Activated naive CD8-positive, alpha-beta T cell treated with anti-CD3 and anti-CD28 coated beads, Interleukin-2, amount 50 U/mL, for 24 hours (primary cell): Measurements from ENCODE around the gene AGPAT2.

Experiments used
- ATAC-seq: fragments of 150-1000 bp; cut with Tn5 transposase; one replicate; pipeline ENCODE4 v1.10.0; 2021
- DNase-seq: peaks from one replicate; pipeline ENCODE4 v3.0.0; 2021
- H3K27ac Mint-ChIP-seq: one replicate; pipeline ENCODE4 v1.8.0; 2021; ENCODE audit warnings: mild to moderate bottlenecking, mixed read lengths
- H3K27me3 Mint-ChIP-seq: one replicate; pipeline ENCODE4 v1.8.0; 2021; ENCODE audit warnings: mixed read lengths
- H3K36me3 Mint-ChIP-seq: one replicate; pipeline ENCODE4 v1.8.0; 2021; ENCODE audit warnings: low read depth, mixed read lengths
- H3K4me1 Mint-ChIP-seq: one replicate; pipeline ENCODE4 v1.8.0; 2021; ENCODE audit warnings: mixed read lengths
- H3K4me3 Mint-ChIP-seq: one replicate; pipeline ENCODE4 v1.8.0; 2021; ENCODE audit warnings: mild to moderate bottlenecking, moderate library complexity, mixed read lengths
- H3K9me3 Mint-ChIP-seq: one replicate; pipeline ENCODE4 v1.8.0; 2021; ENCODE audit warnings: mixed read lengths

Gene AGPAT2

GRCh38 chr9:136686794-136687711 is at the start of gene AGPAT2:
AGPAT2 (minus strand) TSS chr9:136687457; CDS start chr9:136687357, 100 bp downstream.
- H3K27ac Mint-ChIP-seq: no peak within 1 kb of the TSS
- DNase-seq (peak; percentile 77), ATAC-seq (peak; percentile 86)
- no peaks in the 10 kb centered on the region for H3K36me3 Mint-ChIP-seq
- H3K9me3 Mint-ChIP-seq: no peaks in the 10 kb centered on the region
- H3K27me3 Mint-ChIP-seq: peaks cover 2% of the 10 kb centered on the region
- H3K4me1 Mint-ChIP-seq: peaks cover 4% of the 10 kb centered on the region
- peak within 1 kb of the TSS; percentile 70 for H3K4me3 Mint-ChIP-seq

- Mint-ChIP-seq H3K27ac (no peak overlapping the region), H3K9me3 (no peaks in the 10 kb centered on the region), H3K36me3 (peaks cover 1% of the 10 kb centered on the region), H3K4me1 (peaks cover 25% of the 10 kb centered on the region), H3K4me3 (no peak overlapping the region), H3K27me3 (no peaks in the 10 kb centered on the region)
- ATAC-seq (no peak), DNase-seq (no peak)
Measured at GRCh38 chr9:136735812-136736480, 48.7 kb upstream of the AGPAT2 start.

GRCh38 chr9:136734837-136735496 is 47.7 kb upstream of the AGPAT2 start:
- no peaks in the 10 kb centered on the region for H3K27me3 Mint-ChIP-seq
- no peaks in the 10 kb centered on the region for H3K9me3 Mint-ChIP-seq
- H3K4me3 Mint-ChIP-seq: no peak overlapping the region
- ATAC-seq (no peak), DNase-seq (no peak)
- no peak overlapping the region for H3K27ac Mint-ChIP-seq
- H3K36me3 Mint-ChIP-seq: peaks cover 1% of the 10 kb centered on the region
- peaks cover 21% of the 10 kb centered on the region for H3K4me1 Mint-ChIP-seq

GRCh38 chr9:136733611-136734010 is 46.4 kb upstream of the AGPAT2 start:
- no peak overlapping the region for H3K27ac Mint-ChIP-seq
- H3K4me1 Mint-ChIP-seq: peaks cover 22% of the 10 kb centered on the region
- H3K27me3 Mint-ChIP-seq: no peaks in the 10 kb centered on the region
- DNase-seq: no peak
- H3K36me3 Mint-ChIP-seq: peaks cover 1% of the 10 kb centered on the region
- ATAC-seq: no peak
- H3K4me3 Mint-ChIP-seq: no peak overlapping the region
- no peaks in the 10 kb centered on the region for H3K9me3 Mint-ChIP-seq

- Mint-ChIP-seq H3K27me3 (no peaks in the 10 kb centered on the region), H3K9me3 (no peaks in the 10 kb centered on the region), H3K27ac (no peak overlapping the region), H3K36me3 (peaks cover 2% of the 10 kb centered on the region), H3K4me3 (no peak overlapping the region), H3K4me1 (peaks cover 21% of the 10 kb centered on the region)
- DNase-seq (no peak), ATAC-seq (no peak)
Measured at GRCh38 chr9:136732444-136733178, 45.4 kb upstream of the AGPAT2 start.

GRCh38 chr9:136729926-136730325 is 42.7 kb upstream of the AGPAT2 start:
- Mint-ChIP-seq H3K27ac (no peak overlapping the region), H3K4me1 (peaks cover 40% of the 10 kb centered on the region), H3K36me3 (peaks cover 27% of the 10 kb centered on the region), H3K27me3 (peaks cover 3% of the 10 kb centered on the region), H3K4me3 (peak overlapping the region; percentile 65), H3K9me3 (no peaks in the 10 kb centered on the region)
- no peak for ATAC-seq
- no peak for DNase-seq

GRCh38 chr9:136729144-136729543 is 41.9 kb upstream of the AGPAT2 start:
- Mint-ChIP-seq H3K4me3 (peak overlapping the region; percentile 65), H3K27ac (peak overlapping the region; percentile 5), H3K27me3 (peaks cover 3% of the 10 kb centered on the region), H3K4me1 (peaks cover 44% of the 10 kb centered on the region), H3K36me3 (peaks cover 35% of the 10 kb centered on the region), H3K9me3 (no peaks in the 10 kb centered on the region)
- peak; percentile 33 for ATAC-seq
- peak; percentile 30 for DNase-seq

GRCh38 chr9:136728548-136729123 is 41.4 kb upstream of the AGPAT2 start:
- DNase-seq: peak; percentile 32
- Mint-ChIP-seq H3K4me1 (peaks cover 48% of the 10 kb centered on the region), H3K4me3 (peak overlapping the region; percentile 65)

GRCh38 chr9:136728080-136728547 is 40.9 kb upstream of the AGPAT2 start:
- peak; percentile 58 for ATAC-seq
- peak overlapping the region; percentile 99 for H3K27ac Mint-ChIP-seq
- H3K27me3 Mint-ChIP-seq: peaks cover 3% of the 10 kb centered on the region
- peak overlapping the region; percentile 99 for H3K4me3 Mint-ChIP-seq
- peaks cover 41% of the 10 kb centered on the region for H3K36me3 Mint-ChIP-seq
- H3K9me3 Mint-ChIP-seq: no peaks in the 10 kb centered on the region
- DNase-seq: peak; percentile 95
- peaks cover 49% of the 10 kb centered on the region for H3K4me1 Mint-ChIP-seq

More at GRCh38 chr9:136728548-136729123, 41.4 kb upstream of the AGPAT2 start:
- Mint-ChIP-seq H3K9me3 (no peaks in the 10 kb centered on the region), H3K27me3 (peaks cover 3% of the 10 kb centered on the region), H3K36me3 (peaks cover 39% of the 10 kb centered on the region), H3K27ac (peak overlapping the region; percentile 5)
- peak; percentile 16 for ATAC-seq

- Mint-ChIP-seq H3K36me3 (peaks cover 40% of the 10 kb centered on the region), H3K4me1 (peaks cover 40% of the 10 kb centered on the region), H3K4me3 (peak overlapping the region; percentile 99), H3K9me3 (no peaks in the 10 kb centered on the region), H3K27me3 (peaks cover 3% of the 10 kb centered on the region), H3K27ac (peak overlapping the region; percentile 99)
- ATAC-seq (no peak), DNase-seq (peak; percentile 36)
Measured at GRCh38 chr9:136726631-136727191, 39.5 kb upstream of the AGPAT2 start.

- no peak for ATAC-seq
- H3K9me3 Mint-ChIP-seq: no peaks in the 10 kb centered on the region
- peaks cover 38% of the 10 kb centered on the region for H3K4me1 Mint-ChIP-seq
- peak overlapping the region; percentile 99 for H3K27ac Mint-ChIP-seq
- DNase-seq: no peak
- H3K4me3 Mint-ChIP-seq: peak overlapping the region; percentile 99
- H3K27me3 Mint-ChIP-seq: peaks cover 3% of the 10 kb centered on the region
- peaks cover 43% of the 10 kb centered on the region for H3K36me3 Mint-ChIP-seq
Measured at GRCh38 chr9:136726118-136726517, 38.9 kb upstream of the AGPAT2 start.

GRCh38 chr9:136725612-136726011 is 38.4 kb upstream of the AGPAT2 start:
- Mint-ChIP-seq H3K27ac (peak overlapping the region; percentile 99), H3K27me3 (peaks cover 3% of the 10 kb centered on the region), H3K36me3 (peaks cover 45% of the 10 kb centered on the region), H3K9me3 (no peaks in the 10 kb centered on the region), H3K4me3 (peak overlapping the region; percentile 99), H3K4me1 (peaks cover 38% of the 10 kb centered on the region)
- ATAC-seq: no peak
- no peak for DNase-seq

- peak overlapping the region; percentile 66 for H3K27ac Mint-ChIP-seq
- H3K4me1 Mint-ChIP-seq: peaks cover 37% of the 10 kb centered on the region
- peaks cover 45% of the 10 kb centered on the region for H3K36me3 Mint-ChIP-seq
- no peaks in the 10 kb centered on the region for H3K9me3 Mint-ChIP-seq
- peak overlapping the region; percentile 99 for H3K4me3 Mint-ChIP-seq
- DNase-seq (no peak), ATAC-seq (no peak)
- H3K27me3 Mint-ChIP-seq: peaks cover 3% of the 10 kb centered on the region
Measured at GRCh38 chr9:136724772-136725171, 37.5 kb upstream of the AGPAT2 start.
